ENCODE data around the gene BCL2. TPM values are rescaled to one million over a fixed set of nuclear protein-coding genes. Genes with fewer than 3 reads are reported as not detected.

Gene BCL2
- total and polyA plus RNA-seq, 7 donors = 1.1 to 27.0 (median 8.9) TPM

GRCh38 chr18:63303547-63303946 is 16.0 kb downstream of the BCL2 start:
- no peak overlapping the region for H3K4me3 ChIP-seq
- ATAC-seq (no peak), DNase-seq (no peak)
- H3K36me3 ChIP-seq (ENCODE audit: insufficient read depth in 1 of 2, low read depth in 1 of 2) = no peaks in the 10 kb centered on the region
- intact Hi-C loops (cut with DNase I) = no loop called here
- no peak overlapping the region for H3K27ac ChIP-seq
- TF ChIP-seq, protein P1, sequence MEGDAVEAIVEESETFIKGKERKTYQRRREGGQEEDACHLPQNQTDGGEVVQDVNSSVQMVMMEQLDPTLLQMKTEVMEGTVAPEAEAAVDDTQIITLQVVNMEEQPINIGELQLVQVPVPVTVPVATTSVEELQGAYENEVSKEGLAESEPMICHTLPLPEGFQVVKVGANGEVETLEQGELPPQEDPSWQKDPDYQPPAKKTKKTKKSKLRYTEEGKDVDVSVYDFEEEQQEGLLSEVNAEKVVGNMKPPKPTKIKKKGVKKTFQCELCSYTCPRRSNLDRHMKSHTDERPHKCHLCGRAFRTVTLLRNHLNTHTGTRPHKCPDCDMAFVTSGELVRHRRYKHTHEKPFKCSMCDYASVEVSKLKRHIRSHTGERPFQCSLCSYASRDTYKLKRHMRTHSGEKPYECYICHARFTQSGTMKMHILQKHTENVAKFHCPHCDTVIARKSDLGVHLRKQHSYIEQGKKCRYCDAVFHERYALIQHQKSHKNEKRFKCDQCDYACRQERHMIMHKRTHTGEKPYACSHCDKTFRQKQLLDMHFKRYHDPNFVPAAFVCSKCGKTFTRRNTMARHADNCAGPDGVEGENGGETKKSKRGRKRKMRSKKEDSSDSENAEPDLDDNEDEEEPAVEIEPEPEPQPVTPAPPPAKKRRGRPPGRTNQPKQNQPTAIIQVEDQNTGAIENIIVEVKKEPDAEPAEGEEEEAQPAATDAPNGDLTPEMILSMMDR (IDR thresholded peaks at IDR 0.05) = no peak
- no peaks in the 10 kb centered on the region for H3K9me3 ChIP-seq
- 74 to 85% (median 77%) methylated on average over 3 of the region's 3 CpGs for WGBS, 3 donors
- no peaks in the 10 kb centered on the region for H3K27me3 ChIP-seq (ENCODE audit: insufficient read depth in 3 of 3, low read length in 2 of 3)
- peaks cover 39% of the 10 kb centered on the region for H3K4me1 ChIP-seq

GRCh38 chr18:63302636-63303405 is 16.7 kb downstream of the BCL2 start:
- Histone ChIP-seq H3K9me3 (no peaks in the 10 kb centered on the region), H3K36me3 (ENCODE audit: insufficient read depth in 1 of 2, low read depth in 1 of 2) (no peaks in the 10 kb centered on the region), H3K27ac (peak overlapping the region; percentile 21), H3K4me1 (peaks cover 41% of the 10 kb centered on the region), H3K4me3 (no peak overlapping the region), H3K27me3 (ENCODE audit: insufficient read depth in 3 of 3, low read length in 2 of 3) (no peaks in the 10 kb centered on the region)
- DNase-seq = no peak
- intact Hi-C loops (cut with DNase I) = no loop called here
- TF ChIP-seq, protein P1 (IDR thresholded peaks at IDR 0.05) = peak; percentile 5
- no peak for ATAC-seq
- 63 to 70% (median 69%) methylated on average over 5 of the region's 5 CpGs for WGBS, 3 donors

DNA sequence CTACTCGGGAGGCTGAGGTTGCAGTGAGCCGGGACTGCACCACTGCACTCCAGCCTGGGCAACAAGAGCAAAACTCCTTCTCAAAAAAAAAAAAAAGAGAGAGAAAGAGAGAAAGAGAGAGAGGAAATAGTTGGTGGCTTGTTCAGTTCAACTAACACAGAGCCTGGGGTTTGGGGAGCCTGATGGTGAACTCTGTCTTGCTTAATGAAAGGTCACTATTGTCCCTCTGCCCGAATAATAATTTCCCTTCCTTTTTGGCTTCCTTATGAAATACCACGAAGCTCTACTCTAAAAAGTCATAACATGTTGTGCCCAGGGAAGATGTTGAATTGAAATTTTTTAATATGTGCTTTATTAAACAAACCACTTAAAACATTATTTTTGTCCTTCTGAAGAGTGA is 17.3 kb downstream of the BCL2 start:
- DNase-seq (no peak), ATAC-seq (peak in 1 of 4 donors; percentile 34)
- Histone ChIP-seq H3K27me3 (ENCODE audit: insufficient read depth in 3 of 3, low read length in 2 of 3) (no peaks in the 10 kb centered on the region), H3K36me3 (ENCODE audit: insufficient read depth in 1 of 2, low read depth in 1 of 2) (no peaks in the 10 kb centered on the region), H3K9me3 (no peaks in the 10 kb centered on the region), H3K4me3 (no peak overlapping the region), H3K4me1 (peaks cover 35% of the 10 kb centered on the region), H3K27ac (peak overlapping the region; percentile 21)
- intact Hi-C loops (cut with DNase I) = no loop called here
- TF ChIP-seq, protein P1 (IDR thresholded peaks at IDR 0.05) = no peak
- WGBS, 3 donors = 33 to 62% (median 36%) methylated on average over 4 of the region's 4 CpGs

DNA sequence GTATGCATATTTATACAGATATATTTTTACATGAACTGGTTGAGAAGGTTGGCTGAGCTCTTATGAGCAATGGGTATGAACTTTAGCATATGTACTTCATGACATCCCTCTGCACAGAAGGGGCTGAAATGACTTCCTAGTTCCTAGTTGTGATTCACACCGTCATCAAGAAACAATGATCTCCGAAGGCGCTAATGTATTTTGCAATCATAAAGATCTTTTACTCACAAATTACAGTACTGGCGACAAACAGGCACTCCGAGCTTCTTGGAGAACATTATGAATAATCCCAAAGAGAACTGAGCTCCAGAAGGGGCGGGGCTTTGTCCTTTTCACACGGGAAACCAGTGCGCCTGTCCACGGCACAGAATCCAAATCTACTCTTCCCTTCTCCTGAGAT is 18.1 kb downstream of the BCL2 start:
- WGBS, 3 donors = 57 to 80% (median 61%) methylated on average over 9 of the region's 9 CpGs
- DNase-seq (peak; percentile 41 to 60), ATAC-seq (peak in 1 of 4 donors; percentile 47)
- Histone ChIP-seq H3K4me3 (no peak overlapping the region), H3K4me1 (peaks cover 28% of the 10 kb centered on the region), H3K36me3 (ENCODE audit: insufficient read depth in 1 of 2, low read depth in 1 of 2) (no peaks in the 10 kb centered on the region), H3K27ac (no peak overlapping the region), H3K27me3 (ENCODE audit: insufficient read depth in 3 of 3, low read length in 2 of 3) (no peaks in the 10 kb centered on the region), H3K9me3 (no peaks in the 10 kb centered on the region)
- TF ChIP-seq, protein P1 (IDR thresholded peaks at IDR 0.05) = no peak
- intact Hi-C loops (cut with DNase I) = no loop called here
